HG03066 (cell line): ENCODE data around the gene RAPGEF4.
"Not testable (repeated sequence)": the region's sequence is repeated elsewhere in the genome, so short reads cannot be mapped to it uniquely, and the experiment has no call there.

Source experiments
- ATAC-seq: cut with Tn5 transposase; IDR thresholded peaks from one replicate; pipeline ENCODE4 v1.9.1; 2021; ENCODE audit warnings: low read depth; ENCODE audit not compliant: unreplicated experiment

The RAPGEF4 gene

GRCh38 chr2:173026479-173026878 is 290.8 kb downstream of the RAPGEF4 start:
- no peak for ATAC-seq

- peak; percentile 66 for ATAC-seq
Observed at GRCh38 chr2:173027181-173028128, 291.8 kb downstream of the RAPGEF4 start.

- ATAC-seq: no peak
Observed at GRCh38 chr2:173028141-173028540, 292.5 kb downstream of the RAPGEF4 start.

- no peak for ATAC-seq
Observed at GRCh38 chr2:173028671-173029070, 293.0 kb downstream of the RAPGEF4 start.

- no peak for ATAC-seq
Observed at GRCh38 chr2:173030561-173031490, 295.2 kb downstream of the RAPGEF4 start.

- ATAC-seq: no peak
Observed at GRCh38 chr2:173032032-173032431, 296.4 kb downstream of the RAPGEF4 start.

- ATAC-seq: no peak
Observed at GRCh38 chr2:173033084-173033483, 297.4 kb downstream of the RAPGEF4 start.

GRCh38 chr2:173034143-173034542 is 298.5 kb downstream of the RAPGEF4 start:
- ATAC-seq: no peak

- ATAC-seq: no peak
Observed at GRCh38 chr2:173037245-173038120, 301.8 kb downstream of the RAPGEF4 start.

GRCh38 chr2:173038257-173038656 is 302.6 kb downstream of the RAPGEF4 start:
- not testable (repeated sequence) for ATAC-seq

GRCh38 chr2:173040729-173041128 is 305.1 kb downstream of the RAPGEF4 start:
- no peak for ATAC-seq

- no peak for ATAC-seq
Observed at GRCh38 chr2:173043476-173043875, 307.8 kb downstream of the RAPGEF4 start.

- no peak for ATAC-seq
Observed at GRCh38 chr2:173043897-173044519, 308.4 kb downstream of the RAPGEF4 start.

GRCh38 chr2:173044686-173045085 is 309.0 kb downstream of the RAPGEF4 start:
- ATAC-seq: no peak

- no peak for ATAC-seq
Observed at GRCh38 chr2:173045181-173045580, 309.5 kb downstream of the RAPGEF4 start.

GRCh38 chr2:173048522-173048896 is 312.9 kb downstream of the RAPGEF4 start:
- ATAC-seq: no peak

GRCh38 chr2:173048897-173049661 is 313.4 kb downstream of the RAPGEF4 start:
- ATAC-seq: no peak

- no peak for ATAC-seq
Observed at GRCh38 chr2:173049831-173050230, 314.2 kb downstream of the RAPGEF4 start.

- no peak for ATAC-seq
Observed at GRCh38 chr2:173050684-173051083, 315.0 kb downstream of the RAPGEF4 start.
